Heart left ventricle (tissue), 16 donors: ENCODE data around the gene OTULINL. TPM values are rescaled to one million over a fixed set of nuclear protein-coding genes. Genes with fewer than 3 reads are reported as not detected.

Experiments
- ATAC-seq, 4 donors: fragments of 200-7000 bp; cut with Tn5 transposase; one replicate each; pipeline ENCODE4 v1.9.1; 2020 to 2022; ENCODE audit warnings: moderate library complexity in 4 of 4, mild to moderate bottlenecking in 3 of 4, moderate number of reproducible peaks in 1 of 4
- DNase-seq, 5 donors: peaks; one replicate each; pipeline ENCODE4 v3.0.0-alpha.2; 2020
- H3K27ac ChIP-seq, 12 donors: fragments of 200-600 bp; sonication (generic) in 4 of 12; one replicate each; pipeline versions ENCODE4 v1.5.0 to v1.8.0; 2016 to 2022; ENCODE audit warnings: mild to moderate bottlenecking in 2 of 12
- H3K27me3 ChIP-seq, 9 donors: fragments of 200-600 bp; sonication (generic) in 2 of 9; one replicate each; pipeline versions ENCODE4 v1.5.1 to v1.8.0; 2016 to 2022; ENCODE audit warnings: mild to moderate bottlenecking in 3 of 9
- H3K36me3 ChIP-seq, 9 donors: fragments of 200-600 bp; sonication (generic) in 2 of 9; one replicate each; pipeline versions ENCODE4 v1.5.0 to v1.8.0; 2018 to 2022; ENCODE audit warnings: mild to moderate bottlenecking in 2 of 9
- H3K4me1 ChIP-seq, 12 donors: fragments of 200-600 bp; sonication (generic) in 4 of 12; one replicate each; pipeline versions ENCODE4 v1.5.0 to v1.8.0; 2016 to 2022; ENCODE audit warnings: mild to moderate bottlenecking in 3 of 12
- H3K4me3 ChIP-seq, 12 donors: fragments of 200-600 bp; sonication (generic) in 4 of 12; one replicate each; pipeline versions ENCODE4 v1.5.0 to v1.8.0; 2017 to 2022; ENCODE audit warnings: mild to moderate bottlenecking in 9 of 12, moderate library complexity in 4 of 12
- H3K9me3 ChIP-seq, 12 donors: fragments of 200-600 bp; sonication (generic) in 4 of 12; one replicate each; pipeline versions ENCODE4 v1.5.0 to v1.8.0; 2016 to 2022; ENCODE audit warnings: mild to moderate bottlenecking in 1 of 12
- POLR2A ChIP-seq, 2 donors: fragments of 450-650 bp; IDR thresholded peaks; one replicate each; pipeline ENCODE4 v1.6.1; 2017; ENCODE audit warnings: antibody characterized with exemption in 2 of 2, mild to moderate bottlenecking in 2 of 2, moderate library complexity in 2 of 2
- WGBS, 4 donors: extraction: QIAGEN DNeasy Blood & Tissue Kit in 2 of 4; methylation state at CpG; one replicate each; pipeline versions ENCODE4 v1.1.5 to v1.1.7; 2013 to 2018; 5-methylcytosine and 5-hydroxymethylcytosine counted together
- intact Hi-C, 10 donors: fragments of 100-400 bp; cut with DNase I; formaldehyde crosslinking; loops; one replicate each; pipeline versions ENCODE4 v1.11.1 to v1.14.2; 2022
- polyA plus RNA-seq, 2 donors: library from polyadenylated mRNA; stranded (reverse); fragments of 200-250 nt; gene quantifications; one replicate each; pipeline ENCODE4 v1.2.3, GENCODE V29; 2013
- total RNA-seq, 9 donors: library from RNA; depleted of rRNA in 2 of 9; stranded (reverse); fragments of >200 nt in 2 of 9; fragmentation: NEBNext Ultra II Directional in 3 of 9; extraction: Animal tissue kit (Norgen Biotek cat#: 25700) in 3 of 9; gene quantifications; one replicate each; pipeline versions ENCODE4 v1.1.0 to v1.2.4, GENCODE V29; 2016 to 2023
- TF ChIP-seq, protein P1 (sequence below), 12 donors: fragments of 200-600 bp; sonication (generic) in 4 of 12; IDR thresholded peaks; one replicate each; pipeline versions ENCODE4 v1.5.0 to v1.8.0; 2018 to 2022; ENCODE audit warnings: antibody characterized with exemption in 12 of 12, mild to moderate bottlenecking in 5 of 12
- donor health status: ischemic (EF 13 %, LVEDD 7.1; RV severe dilation, severe dysfunction).
- donor health status: healthy with polysubstance abuse.
- donor health status: DM: no; HTN: yes; CAD: no.
- donor health status: DM: no; HTN: no; CAD: no.
- donor health status: ischemic (EF 25% LVEDD 6.9; RV normal size, moderate dysfunction).
- donor health status: ischemic (EF 25% LVEDD 5.7; RV mildly dilated, moderate dysfunction).
- donor health status: healthy.
- donor health status: DM: yes; HTN: yes; CAD: no.
- donor health status: ischemic (EF 35%, LVEDD 5.7; RV mildly dilated, moderate dysfunction).
- donor health status: nonischemic (EF 11% LVEDD 7.7; RV severe dilation, severe dysfunction).
- donor health status: DM: yes; HTN: yes; CAD: no.
- donor health status: PGD.
- donor health status: ischemic (EF 29% LVEDD 5.4; RV normal size, mild dysfunction).
- donor health status: nonischemic (EF 23%, LVEDD 6.1; RV moderate dilation, normal function).

OTULINL gene
- total and polyA plus RNA-seq, 11 donors, result 0.65 to 13.6 (median 1.5) TPM

DNA sequence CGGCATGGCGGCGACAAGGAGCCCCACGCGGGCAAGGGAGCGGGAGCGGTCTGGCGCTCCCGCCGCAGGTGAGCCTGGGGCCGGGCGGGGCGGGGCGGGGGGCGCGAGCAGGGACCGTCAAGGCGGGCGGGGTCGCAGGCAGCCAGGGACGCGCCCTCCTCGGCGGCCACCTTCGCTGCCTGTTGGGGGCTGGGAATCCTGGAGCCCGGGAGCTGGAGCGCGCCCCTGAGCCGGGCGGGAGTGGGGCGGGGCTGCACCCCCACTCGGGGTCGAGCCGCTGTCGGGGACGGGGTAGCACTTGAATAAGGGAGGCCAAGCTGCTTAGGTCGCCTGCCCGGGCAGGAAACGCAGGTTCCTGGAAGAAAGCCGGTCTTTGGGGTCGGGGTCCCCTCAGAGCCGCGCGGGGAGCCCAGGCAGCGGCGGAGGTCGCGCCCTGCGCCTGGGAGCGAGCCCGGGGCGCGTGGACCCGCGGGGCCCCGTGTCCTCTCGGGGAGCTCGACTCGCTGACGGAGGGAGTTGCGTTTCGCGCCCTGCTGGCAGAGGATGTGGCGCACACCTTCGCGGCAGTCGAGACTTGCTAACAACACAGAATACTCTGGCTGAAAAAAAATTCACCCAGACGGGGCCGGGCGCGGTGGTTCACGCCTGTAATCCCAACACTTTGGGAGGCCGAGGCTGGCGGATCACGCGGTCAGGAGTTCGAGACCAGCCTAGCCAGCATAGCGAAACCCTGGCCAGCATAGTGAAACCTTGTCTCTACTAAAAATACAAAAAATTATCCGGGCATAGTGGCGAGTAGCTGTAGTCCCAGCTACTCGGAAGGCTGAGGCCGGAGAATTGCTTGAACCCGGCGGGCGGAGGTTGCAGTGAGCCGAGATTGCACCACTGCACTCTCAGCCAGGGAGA lies 552 bp downstream of the OTULINL start:
- intact Hi-C loops, result loop anchor here in 2 of 10 donors (5.0 to 10.0 kb wide), 2 partner anchors 50 to 67 kb away; no protein-coding TSS in a partner anchor

DNA sequence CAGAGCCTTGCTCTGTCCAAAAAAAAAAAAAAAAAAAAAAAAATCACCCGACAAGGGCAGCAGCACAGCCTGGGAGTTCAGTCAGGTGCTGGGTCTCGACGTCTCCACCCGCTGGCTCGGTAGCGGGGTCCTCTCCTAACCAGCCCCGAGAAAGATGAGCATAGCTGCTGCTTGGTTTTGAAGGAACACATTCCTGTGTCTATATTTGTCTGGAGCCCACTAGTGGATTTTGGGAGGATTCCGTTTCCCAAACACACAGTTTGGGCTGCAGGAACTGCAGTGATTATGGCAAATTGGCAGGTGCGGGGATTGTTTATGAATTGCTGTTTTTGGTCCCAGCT lies 1.2 kb downstream of the OTULINL start:
- 35 to 42% (median 38%) methylated on average over 9 of the region's 9 CpGs for WGBS, 4 donors
- no peak for ATAC-seq
- TF ChIP-seq POLR2A (IDR thresholded peaks at IDR 0.05), result no peak
- TF ChIP-seq, protein P1, sequence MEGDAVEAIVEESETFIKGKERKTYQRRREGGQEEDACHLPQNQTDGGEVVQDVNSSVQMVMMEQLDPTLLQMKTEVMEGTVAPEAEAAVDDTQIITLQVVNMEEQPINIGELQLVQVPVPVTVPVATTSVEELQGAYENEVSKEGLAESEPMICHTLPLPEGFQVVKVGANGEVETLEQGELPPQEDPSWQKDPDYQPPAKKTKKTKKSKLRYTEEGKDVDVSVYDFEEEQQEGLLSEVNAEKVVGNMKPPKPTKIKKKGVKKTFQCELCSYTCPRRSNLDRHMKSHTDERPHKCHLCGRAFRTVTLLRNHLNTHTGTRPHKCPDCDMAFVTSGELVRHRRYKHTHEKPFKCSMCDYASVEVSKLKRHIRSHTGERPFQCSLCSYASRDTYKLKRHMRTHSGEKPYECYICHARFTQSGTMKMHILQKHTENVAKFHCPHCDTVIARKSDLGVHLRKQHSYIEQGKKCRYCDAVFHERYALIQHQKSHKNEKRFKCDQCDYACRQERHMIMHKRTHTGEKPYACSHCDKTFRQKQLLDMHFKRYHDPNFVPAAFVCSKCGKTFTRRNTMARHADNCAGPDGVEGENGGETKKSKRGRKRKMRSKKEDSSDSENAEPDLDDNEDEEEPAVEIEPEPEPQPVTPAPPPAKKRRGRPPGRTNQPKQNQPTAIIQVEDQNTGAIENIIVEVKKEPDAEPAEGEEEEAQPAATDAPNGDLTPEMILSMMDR (IDR thresholded peaks at IDR 0.05), result peak in 1 of 12 donors; percentile 20
- Histone ChIP-seq H3K36me3 (no peaks in the 10 kb centered on the region), H3K9me3 (no peaks in the 10 kb centered on the region), H3K4me3 (peak overlapping the region in 11 of 12 donors; percentile 60 to 85 (median 69)), H3K27ac (peak overlapping the region in 2 of 12 donors; percentile 63 to 86), H3K27me3 (peaks cover 0 to 29% (median 0%) of the 10 kb centered on the region in 9 donors), H3K4me1 (peaks cover 0 to 65% (median 13%) of the 10 kb centered on the region in 12 donors)
- no peak for DNase-seq
- intact Hi-C loops, result loop anchor here in 2 of 10 donors (5.0 to 10.0 kb wide), 2 partner anchors 50 to 68 kb away; no protein-coding TSS in a partner anchor

More for the DNA sequence above, 552 bp downstream of the OTULINL start:
- peaks cover 0 to 35% (median 0%) of the 10 kb centered on the region in 9 donors for H3K27me3 ChIP-seq
- H3K4me1 ChIP-seq, result peaks cover 0 to 60% (median 13%) of the 10 kb centered on the region in 12 donors
- ATAC-seq, result peak in 3 of 4 donors; percentile 38 to 61 (median 49)
- DNase-seq, result peak; percentile 35 to 88 (median 42)
- H3K27ac ChIP-seq, result peak overlapping the region in 9 of 12 donors; percentile 9 to 86 (median 57)
- peak overlapping the region; percentile 60 to 85 (median 70) for H3K4me3 ChIP-seq
- H3K36me3 ChIP-seq, result no peaks in the 10 kb centered on the region
- TF ChIP-seq, protein P1 (IDR thresholded peaks at IDR 0.05), result peak in 2 of 12 donors; percentile 13 to 16
- TF ChIP-seq POLR2A (IDR thresholded peaks at IDR 0.05), result no peak
- no peaks in the 10 kb centered on the region for H3K9me3 ChIP-seq
- WGBS, 4 donors, result 4 to 14% (median 6%) methylated on average over 23 to 86 of the region's 86 CpGs

DNA sequence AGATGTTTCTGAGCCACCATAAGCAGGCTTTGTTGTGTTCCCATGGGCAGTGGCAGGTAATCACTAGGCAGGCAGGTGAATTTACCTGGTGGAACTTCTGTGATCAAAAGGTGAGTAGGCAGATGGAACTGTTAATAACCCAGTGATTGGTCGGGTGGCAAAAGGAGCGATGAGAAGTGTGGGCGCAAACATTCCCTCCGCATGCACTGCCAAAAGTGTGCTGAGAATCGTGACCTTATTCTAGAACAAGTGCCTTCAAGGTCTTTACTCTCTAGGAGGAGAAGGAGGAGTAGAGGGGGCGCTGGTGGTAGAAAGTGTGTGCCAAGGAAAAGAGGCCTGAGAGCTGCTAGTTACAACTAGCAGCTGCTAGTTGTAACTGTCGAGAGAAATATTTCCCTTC lies 3.3 kb downstream of the OTULINL start:
- ATAC-seq, result no peak
- intact Hi-C loops, result loop anchor here in 2 of 10 donors (5.0 to 10.0 kb wide), 2 partner anchors 53 to 70 kb away; no protein-coding TSS in a partner anchor
- H3K4me1 ChIP-seq, result peaks cover 0 to 84% (median 13%) of the 10 kb centered on the region in 12 donors

More for the DNA sequence above, 3.3 kb downstream of the OTULINL start:
- no peak for DNase-seq
- 85 to 91% (median 89%) methylated on average over 7 of the region's 7 CpGs for WGBS, 4 donors
- Histone ChIP-seq H3K9me3 (no peaks in the 10 kb centered on the region), H3K27ac (no peak overlapping the region), H3K4me3 (no peak overlapping the region), H3K36me3 (no peaks in the 10 kb centered on the region), H3K27me3 (peaks cover 0 to 13% (median 0%) of the 10 kb centered on the region in 9 donors)
- no peak for TF ChIP-seq POLR2A (IDR thresholded peaks at IDR 0.05)
- TF ChIP-seq, protein P1 (IDR thresholded peaks at IDR 0.05), result no peak
